NCI-H2227 (cell line): Measurements from ENCODE around the gene DUSP28.

Source experiments
- DNase-seq: peaks from one replicate; lab custom pipeline; 2025; ENCODE audit not compliant: unreplicated experiment; lab: John Stamatoyannopoulos, UW

Gene DUSP28

GRCh38 chr2:240572141-240573031, 12.2 kb downstream of the DUSP28 start:
- no peak for DNase-seq

- DNase-seq: no peak
Measured at GRCh38 chr2:240573071-240573515, 12.9 kb downstream of the DUSP28 start.

GRCh38 chr2:240573516-240574385, 13.6 kb downstream of the DUSP28 start:
- DNase-seq: no peak

GRCh38 chr2:240574386-240575100, 14.4 kb downstream of the DUSP28 start:
- no peak for DNase-seq

GRCh38 chr2:240575101-240575965, 15.2 kb downstream of the DUSP28 start:
- DNase-seq: no peak

- DNase-seq: no peak
Measured at GRCh38 chr2:240576036-240576435, 15.9 kb downstream of the DUSP28 start.

GRCh38 chr2:240576436-240577205, 16.5 kb downstream of the DUSP28 start:
- no peak for DNase-seq

- DNase-seq: no peak
Measured at GRCh38 chr2:240577281-240578109, 17.3 kb downstream of the DUSP28 start.

- DNase-seq: no peak
Measured at GRCh38 chr2:240578110-240578450, 17.9 kb downstream of the DUSP28 start.

- DNase-seq: no peak
Measured at GRCh38 chr2:240578488-240578887, 18.3 kb downstream of the DUSP28 start.

GRCh38 chr2:240579071-240579762, 19.1 kb downstream of the DUSP28 start:
- DNase-seq: no peak

- DNase-seq: no peak
Measured at GRCh38 chr2:240579771-240580614, 19.8 kb downstream of the DUSP28 start.

GRCh38 chr2:240581811-240582210, 21.7 kb downstream of the DUSP28 start:
- DNase-seq: no peak

GRCh38 chr2:240582781-240583180, 22.6 kb downstream of the DUSP28 start:
- DNase-seq: no peak

- no peak for DNase-seq
Measured at GRCh38 chr2:240583774-240584173, 23.6 kb downstream of the DUSP28 start.

GRCh38 chr2:240584486-240585031, 24.4 kb downstream of the DUSP28 start:
- DNase-seq: no peak

- DNase-seq: no peak
Measured at GRCh38 chr2:240585101-240585500, 24.9 kb downstream of the DUSP28 start.
